ENCODE data around the gene CACNB2. TPM values are rescaled to one million over a fixed set of nuclear protein-coding genes. Genes with fewer than 3 reads are reported as not detected.

Gene CACNB2
- total RNA-seq, 4 donors from 2014 or later: 60.3 to 158 (median 89.1) TPM

GRCh38 chr10:18497806-18498369, 357.7 kb downstream of the CACNB2 start:
- H3K4me1 ChIP-seq: peaks cover 0 to 19% (median 0%) of the 10 kb centered on the region in 3 donors
- no peaks in the 10 kb centered on the region for H3K9me3 ChIP-seq
- no peak for TF ChIP-seq EP300 (IDR thresholded peaks at IDR 0.05)
- TF ChIP-seq POLR2AphosphoS5 (IDR thresholded peaks at IDR 0.05): no peak
- no peak for TF ChIP-seq CTCF (IDR thresholded peaks at IDR 0.05)
- TF ChIP-seq POLR2A (IDR thresholded peaks at IDR 0.05): no peak
- no peak for ATAC-seq
- H3K27ac ChIP-seq: no peak overlapping the region
- H3K36me3 ChIP-seq: peaks cover 0 to 13% of the 10 kb centered on the region in 2 donors
- no peak overlapping the region for H3K4me3 ChIP-seq
- no peaks in the 10 kb centered on the region for H3K27me3 ChIP-seq
- WGBS, 2 donors (ENCODE audit: low coverage in 1 of 2): 73 to 84% methylated on average over 5 to 8 of the region's 8 CpGs

GRCh38 chr10:18498998-18499397, 358.8 kb downstream of the CACNB2 start:
- Histone ChIP-seq H3K36me3 (peaks cover 0 to 18% of the 10 kb centered on the region in 2 donors), H3K4me3 (no peak overlapping the region), H3K9me3 (no peaks in the 10 kb centered on the region), H3K27ac (no peak overlapping the region), H3K27me3 (no peaks in the 10 kb centered on the region), H3K4me1 (peaks cover 0 to 19% (median 0%) of the 10 kb centered on the region in 3 donors)
- 40% methylated on average over 1 of the region's 4 CpGs; no CpG with 5 or more reads in 1 of the 2 donors for WGBS, 2 donors (ENCODE audit: low coverage in 1 of 2)
- no peak for TF ChIP-seq POLR2A (IDR thresholded peaks at IDR 0.05)
- no peak for TF ChIP-seq POLR2AphosphoS5 (IDR thresholded peaks at IDR 0.05)
- no peak for TF ChIP-seq EP300 (IDR thresholded peaks at IDR 0.05)
- no peak for TF ChIP-seq CTCF (IDR thresholded peaks at IDR 0.05)
- no peak for ATAC-seq

GRCh38 chr10:18500576-18500975, 360.4 kb downstream of the CACNB2 start:
- Histone ChIP-seq H3K27me3 (no peaks in the 10 kb centered on the region), H3K27ac (no peak overlapping the region), H3K9me3 (no peaks in the 10 kb centered on the region), H3K36me3 (peaks cover 0 to 18% of the 10 kb centered on the region in 2 donors), H3K4me3 (no peak overlapping the region), H3K4me1 (peaks cover 0 to 23% (median 0%) of the 10 kb centered on the region in 3 donors)
- TF ChIP-seq POLR2A (IDR thresholded peaks at IDR 0.05): no peak
- no peak for TF ChIP-seq EP300 (IDR thresholded peaks at IDR 0.05)
- TF ChIP-seq POLR2AphosphoS5 (IDR thresholded peaks at IDR 0.05): no peak
- no peak for TF ChIP-seq CTCF (IDR thresholded peaks at IDR 0.05)
- ATAC-seq: no peak
- WGBS, 2 donors (ENCODE audit: low coverage in 1 of 2): 44 to 81% methylated on average over 7 of the region's 7 CpGs

GRCh38 chr10:18501198-18501597, 361.0 kb downstream of the CACNB2 start:
- WGBS, 2 donors (ENCODE audit: low coverage in 1 of 2): 63 to 86% methylated on average over 3 of the region's 3 CpGs
- Histone ChIP-seq H3K4me3 (no peak overlapping the region), H3K27me3 (no peaks in the 10 kb centered on the region), H3K9me3 (no peaks in the 10 kb centered on the region), H3K27ac (no peak overlapping the region), H3K36me3 (peaks cover 0 to 18% of the 10 kb centered on the region in 2 donors), H3K4me1 (peaks cover 0 to 28% (median 0%) of the 10 kb centered on the region in 3 donors)
- TF ChIP-seq CTCF (IDR thresholded peaks at IDR 0.05): no peak
- TF ChIP-seq EP300 (IDR thresholded peaks at IDR 0.05): no peak
- no peak for TF ChIP-seq POLR2AphosphoS5 (IDR thresholded peaks at IDR 0.05)
- no peak for ATAC-seq

- ATAC-seq: no peak
- WGBS, 2 donors (ENCODE audit: low coverage in 1 of 2): 44 to 79% methylated on average over 5 of the region's 5 CpGs
- TF ChIP-seq POLR2A (IDR thresholded peaks at IDR 0.05) (no peak), CTCF (IDR thresholded peaks at IDR 0.05) (no peak), POLR2AphosphoS5 (IDR thresholded peaks at IDR 0.05) (no peak), EP300 (IDR thresholded peaks at IDR 0.05) (no peak)
- Histone ChIP-seq H3K27me3 (no peaks in the 10 kb centered on the region), H3K9me3 (no peaks in the 10 kb centered on the region), H3K4me1 (peaks cover 0 to 28% (median 0%) of the 10 kb centered on the region in 3 donors), H3K36me3 (peaks cover 0 to 20% of the 10 kb centered on the region in 2 donors), H3K27ac (no peak overlapping the region), H3K4me3 (no peak overlapping the region)
Observed at GRCh38 chr10:18501629-18502028, 361.4 kb downstream of the CACNB2 start.

All from gastroesophageal sphincter (tissue), 4 donors.